Thymus (tissue), 11 donors: ENCODE data around the gene NBAS. TPM values are rescaled to one million over a fixed set of nuclear protein-coding genes. Genes with fewer than 3 reads are reported as not detected.
"Not testable (repeated sequence)": the region's sequence is repeated elsewhere in the genome, so short reads cannot be mapped to it uniquely, and the experiment has no call there.

Experiments used
- DNase-seq, 9 donors: peaks; one replicate each; pipeline ENCODE4 v3.0.0-alpha.2; 2013; ENCODE audit warnings: low spot score in 9 of 9, low read depth in 6 of 9, missing footprints in 1 of 9
- H3K27ac ChIP-seq, 2 donors: one replicate each; pipeline ENCODE4 v1.5.1; 2013; ENCODE audit warnings: control low read depth in 1 of 2, low read depth in 1 of 2, low read length in 1 of 2, mild to moderate bottlenecking in 1 of 2, moderate library complexity in 1 of 2
- H3K27me3 ChIP-seq, 2 donors: one replicate each; pipeline ENCODE4 v1.5.1; 2013; ENCODE audit warnings: low read length in 1 of 2; ENCODE audit not compliant: control insufficient read depth in 2 of 2, insufficient read depth in 1 of 2
- H3K36me3 ChIP-seq, 2 donors: one replicate each; pipeline ENCODE4 v1.5.1; 2013; ENCODE audit warnings: low read length in 1 of 2, mild to moderate bottlenecking in 1 of 2, moderate library complexity in 1 of 2; ENCODE audit not compliant: control insufficient read depth in 2 of 2, insufficient read depth in 2 of 2
- H3K4me1 ChIP-seq, 2 donors: one replicate each; pipeline ENCODE4 v1.5.1; 2013; ENCODE audit warnings: low read length in 2 of 2; ENCODE audit not compliant: control insufficient read depth in 2 of 2, insufficient read depth in 2 of 2
- H3K4me3 ChIP-seq, 2 donors: one replicate each; pipeline ENCODE4 v1.5.1; 2013; ENCODE audit warnings: low read length in 2 of 2, control low read depth in 1 of 2, mild to moderate bottlenecking in 1 of 2
- H3K9me3 ChIP-seq, 2 donors: one replicate each; pipeline ENCODE4 v1.5.1; 2013; ENCODE audit warnings: low read length in 1 of 2, mild to moderate bottlenecking in 1 of 2; ENCODE audit not compliant: control insufficient read depth in 2 of 2, insufficient read depth in 1 of 2
- WGBS: extraction: QIAGEN DNeasy Blood & Tissue Kit; methylation state at CpG from one replicate; pipeline ENCODE4 v1.1.7; 2013; 5-methylcytosine and 5-hydroxymethylcytosine counted together
- polyA plus RNA-seq: library from polyadenylated mRNA; stranded (reverse); fragments of 200-250 nt; gene quantifications from one replicate; pipeline ENCODE4 v1.2.3, GENCODE V29; 2013
- total RNA-seq: library from RNA; stranded (reverse); fragments of 120-200 nt; gene quantifications from one replicate; pipeline ENCODE4 v1.2.4, GENCODE V29; 2013
- donor health status: healthy.

Gene NBAS
- total and polyA plus RNA-seq, 2 donors, result 31.4 to 36.9 TPM

- Histone ChIP-seq H3K27me3 (no peaks in the 10 kb centered on the region), H3K27ac (no peak overlapping the region), H3K4me3 (no peak overlapping the region), H3K9me3 (no peaks in the 10 kb centered on the region), H3K36me3 (no peaks in the 10 kb centered on the region), H3K4me1 (no peaks in the 10 kb centered on the region)
- DNase-seq, result no peak
- 90% methylated on average over 2 of the region's 2 CpGs for WGBS
Observed at GRCh38 chr2:15226661-15227060, 334.5 kb downstream of the NBAS start.

GRCh38 chr2:15225131-15225530 is 336.0 kb downstream of the NBAS start:
- H3K4me3 ChIP-seq, result no peak overlapping the region
- no peak for DNase-seq
- H3K4me1 ChIP-seq, result no peaks in the 10 kb centered on the region
- H3K27ac ChIP-seq, result no peak overlapping the region
- H3K9me3 ChIP-seq, result no peaks in the 10 kb centered on the region
- no peaks in the 10 kb centered on the region for H3K27me3 ChIP-seq
- H3K36me3 ChIP-seq, result no peaks in the 10 kb centered on the region
- over 99% methylated on average over 4 of the region's 4 CpGs for WGBS

- no peaks in the 10 kb centered on the region for H3K4me1 ChIP-seq
- over 99% methylated on average over 6 of the region's 6 CpGs for WGBS
- H3K9me3 ChIP-seq, result no peaks in the 10 kb centered on the region
- no peak overlapping the region for H3K27ac ChIP-seq
- H3K36me3 ChIP-seq, result no peaks in the 10 kb centered on the region
- H3K27me3 ChIP-seq, result no peaks in the 10 kb centered on the region
- DNase-seq, result no peak
- H3K4me3 ChIP-seq, result no peak overlapping the region
Observed at GRCh38 chr2:15224641-15225040, 336.5 kb downstream of the NBAS start.

GRCh38 chr2:15223887-15224286 is 337.2 kb downstream of the NBAS start:
- no peak overlapping the region for H3K27ac ChIP-seq
- no peaks in the 10 kb centered on the region for H3K4me1 ChIP-seq
- H3K9me3 ChIP-seq, result no peaks in the 10 kb centered on the region
- no peaks in the 10 kb centered on the region for H3K27me3 ChIP-seq
- no peaks in the 10 kb centered on the region for H3K36me3 ChIP-seq
- WGBS, result 95% methylated on average over 3 of the region's 3 CpGs
- no peak for DNase-seq
- no peak overlapping the region for H3K4me3 ChIP-seq

- Histone ChIP-seq H3K4me1 (no peaks in the 10 kb centered on the region), H3K9me3 (no peaks in the 10 kb centered on the region), H3K27me3 (no peaks in the 10 kb centered on the region), H3K4me3 (no peak overlapping the region), H3K36me3 (peaks cover 0 to 6% of the 10 kb centered on the region in 2 donors), H3K27ac (no peak overlapping the region)
- 97% methylated on average over 3 of the region's 3 CpGs for WGBS
- DNase-seq, result no peak
Observed at GRCh38 chr2:15222856-15223255, 338.3 kb downstream of the NBAS start.

- Histone ChIP-seq H3K9me3 (no peaks in the 10 kb centered on the region), H3K36me3 (peaks cover 0 to 6% of the 10 kb centered on the region in 2 donors), H3K27ac (no peak overlapping the region), H3K27me3 (no peaks in the 10 kb centered on the region), H3K4me1 (no peaks in the 10 kb centered on the region), H3K4me3 (no peak overlapping the region)
- DNase-seq, result no peak
Observed at GRCh38 chr2:15220603-15221002, 340.5 kb downstream of the NBAS start.

- H3K9me3 ChIP-seq, result no peaks in the 10 kb centered on the region
- WGBS, result 99% methylated on average over 17 of the region's 17 CpGs
- DNase-seq, result no peak
Observed at GRCh38 chr2:15218423-15219086, 342.6 kb downstream of the NBAS start.

GRCh38 chr2:15212249-15212648 is 348.9 kb downstream of the NBAS start:
- H3K4me1 ChIP-seq, result no peaks in the 10 kb centered on the region
- H3K9me3 ChIP-seq, result no peaks in the 10 kb centered on the region
- no peak overlapping the region for H3K4me3 ChIP-seq
- no peak overlapping the region for H3K27ac ChIP-seq
- H3K27me3 ChIP-seq, result no peaks in the 10 kb centered on the region
- H3K36me3 ChIP-seq, result no peaks in the 10 kb centered on the region
- DNase-seq, result no peak
- 97% methylated on average over 6 of the region's 6 CpGs for WGBS

More at GRCh38 chr2:15218423-15219086, 342.6 kb downstream of the NBAS start:
- Histone ChIP-seq H3K27ac (no peak overlapping the region), H3K4me3 (no peak overlapping the region), H3K36me3 (peaks cover 0 to 6% of the 10 kb centered on the region in 2 donors), H3K27me3 (no peaks in the 10 kb centered on the region), H3K4me1 (no peaks in the 10 kb centered on the region)

GRCh38 chr2:15210542-15210941 is 350.6 kb downstream of the NBAS start:
- not testable (repeated sequence) for H3K4me3 ChIP-seq, DNase-seq, H3K36me3 ChIP-seq, H3K27me3 ChIP-seq, H3K27ac ChIP-seq, H3K9me3 ChIP-seq, H3K4me1 ChIP-seq
- WGBS, result 100% methylated on average over 1 of the region's 1 CpG
